Posterior cingulate gyrus (tissue), 11 donors: ENCODE measurements around the gene ARHGAP4.
A peak's percentile ranks its signal among the peaks of the same experiment; 100 is the strongest.

Source experiments
- DNase-seq, 10 donors: peaks; one replicate each; pipeline versions ENCODE4 v3.0.0 to v3.0.0-alpha.2; 2020 to 2021; ENCODE audit warnings: mixed read lengths in 3 of 10
- intact Hi-C: fragments of 100-400 bp; cut with DNase I; formaldehyde crosslinking; loops from one replicate; pipeline ENCODE4 v1.15.1; 2023

Gene ARHGAP4

GRCh38 chrX:153929576-153929975 lies 3.5 kb upstream of the ARHGAP4 start:
- intact Hi-C loops: loop anchor here (2.0 kb wide), 1 partner anchor 41 kb away; the partner anchor contains the start of gene HCFC1
- no peak for DNase-seq

- DNase-seq: no peak
- intact Hi-C loops: loop anchor here (1.0 to 2.0 kb wide), 2 partner anchors 42 to 165 kb away; partner anchors contain the start of genes HCFC1 and PLXNB3
Measured at GRCh38 chrX:153928846-153929245, 2.8 kb upstream of the ARHGAP4 start.

GRCh38 chrX:153927922-153928760 lies 2.1 kb upstream of the ARHGAP4 start:
- peak; percentile 89 to 99 (median 92) for DNase-seq
- intact Hi-C loops: loop anchor here (1.0 to 2.0 kb wide), 2 partner anchors 43 to 164 kb away; partner anchors contain the start of genes HCFC1 and PLXNB3

GRCh38 chrX:153927672-153927921 lies 1.5 kb upstream of the ARHGAP4 start:
- intact Hi-C loops: no loop called here

GRCh38 chrX:153926858-153927671 lies 1.0 kb upstream of the ARHGAP4 start:
- DNase-seq: peak in 1 of 10 donors; percentile 30
- intact Hi-C loops: no loop called here

More at GRCh38 chrX:153927672-153927921, 1.5 kb upstream of the ARHGAP4 start:
- no peak for DNase-seq

- DNase-seq: no peak
- intact Hi-C loops: no loop called here
Measured at GRCh38 chrX:153926552-153926857, 441 bp upstream of the ARHGAP4 start.

GRCh38 chrX:153925387-153925738 lies 701 bp downstream of the ARHGAP4 start:
- no peak for DNase-seq
- intact Hi-C loops: no loop called here

GRCh38 chrX:153924149-153924861 lies 1.8 kb downstream of the ARHGAP4 start:
- peak in 2 of 10 donors; percentile 31 to 57 for DNase-seq
- intact Hi-C loops: no loop called here

GRCh38 chrX:153922932-153923857 lies 2.9 kb downstream of the ARHGAP4 start:
- DNase-seq: peak; percentile 37 to 95 (median 73)
- intact Hi-C loops: no loop called here

GRCh38 chrX:153921511-153922446 lies 4.3 kb downstream of the ARHGAP4 start:
- peak in 1 of 10 donors; percentile 31 for DNase-seq
- intact Hi-C loops: no loop called here

GRCh38 chrX:153921070-153921469 lies 5.0 kb downstream of the ARHGAP4 start:
- intact Hi-C loops: no loop called here
- DNase-seq: no peak

GRCh38 chrX:153920546-153920945 lies 5.5 kb downstream of the ARHGAP4 start:
- intact Hi-C loops: no loop called here
- no peak for DNase-seq

GRCh38 chrX:153919281-153919680 lies 6.8 kb downstream of the ARHGAP4 start:
- no peak for DNase-seq
- intact Hi-C loops: no loop called here

- intact Hi-C loops: no loop called here
- DNase-seq: no peak
Measured at GRCh38 chrX:153917869-153918268, 8.2 kb downstream of the ARHGAP4 start.

GRCh38 chrX:153913701-153914100 lies 12.4 kb downstream of the ARHGAP4 start:
- DNase-seq: peak in 3 of 10 donors; percentile 16 to 61 (median 42)

GRCh38 chrX:153913211-153913610 lies 12.9 kb downstream of the ARHGAP4 start:
- DNase-seq: peak in 1 of 10 donors; percentile 58
- intact Hi-C loops: no loop called here

More at GRCh38 chrX:153913701-153914100, 12.4 kb downstream of the ARHGAP4 start:
- intact Hi-C loops: no loop called here

- intact Hi-C loops: no loop called here
Measured at GRCh38 chrX:153911798-153912197, 14.3 kb downstream of the ARHGAP4 start.

GRCh38 chrX:153910446-153910845 lies 15.6 kb downstream of the ARHGAP4 start:
- intact Hi-C loops: no loop called here
- DNase-seq: peak in 1 of 10 donors; percentile 13

More at GRCh38 chrX:153911798-153912197, 14.3 kb downstream of the ARHGAP4 start:
- DNase-seq: no peak

- intact Hi-C loops: no loop called here
- DNase-seq: peak in 1 of 10 donors; percentile 19
Measured at GRCh38 chrX:153909980-153910360, 16.1 kb downstream of the ARHGAP4 start.
